GM21737 (cell line): Measurements from ENCODE around the gene SLF2.
"Not testable (repeated sequence)": the region's sequence is repeated elsewhere in the genome, so short reads cannot be mapped to it uniquely, and the experiment has no call there.

Source experiments
- ATAC-seq: cut with Tn5 transposase; IDR thresholded peaks from one replicate; pipeline ENCODE4 v1.9.1; 2021; ENCODE audit warnings: mild to moderate bottlenecking, moderate library complexity; ENCODE audit not compliant: unreplicated experiment

The SLF2 gene

DNA sequence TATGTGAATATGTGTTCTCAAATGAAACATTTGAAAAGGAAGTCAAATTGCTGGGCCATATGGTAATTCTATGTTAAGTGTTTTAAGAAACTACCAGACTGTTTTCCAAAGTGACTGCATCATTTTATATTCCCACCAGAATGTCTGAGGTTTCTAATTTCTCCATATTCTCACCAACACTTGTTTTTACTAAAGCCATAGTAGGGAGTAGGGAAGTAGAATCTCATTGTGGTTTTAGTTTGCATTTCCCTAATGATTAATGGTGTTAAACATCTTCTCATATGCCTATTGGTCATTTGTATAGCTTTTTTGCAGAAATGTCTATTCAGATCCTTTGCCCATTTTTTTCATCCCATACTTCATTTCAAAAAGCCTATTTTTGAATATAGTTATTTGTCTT lies 47.5 kb downstream of the SLF2 start:
- no peak for ATAC-seq

- ATAC-seq = no peak
Observed at GRCh38 chr10:100962351-100963080, 49.8 kb downstream of the SLF2 start.

DNA sequence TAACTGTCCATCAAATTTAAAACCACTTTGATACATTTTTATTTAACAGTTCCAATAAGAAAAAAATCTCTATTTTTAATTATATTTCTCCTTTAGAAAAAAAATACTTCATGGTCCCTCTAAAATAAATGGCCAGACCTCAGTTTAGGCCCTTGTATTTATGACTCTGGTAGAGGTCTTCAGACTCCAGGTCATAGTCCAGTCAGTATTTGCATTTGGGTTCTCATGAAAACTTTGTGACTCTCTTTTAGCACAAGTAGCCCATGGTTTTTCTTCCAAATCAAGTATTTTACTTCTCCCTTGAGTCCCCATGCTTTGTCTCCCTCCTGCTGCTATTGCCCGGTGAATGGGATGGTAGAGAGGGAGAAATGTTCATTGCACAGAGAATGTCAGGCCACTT lies 51.1 kb downstream of the SLF2 start:
- no peak for ATAC-seq

- ATAC-seq = no peak
Observed at GRCh38 chr10:100965820-100966219, 53.1 kb downstream of the SLF2 start.

GRCh38 chr10:100966887-100967286 lies 54.1 kb downstream of the SLF2 start:
- no peak for ATAC-seq

GRCh38 chr10:100967332-100967731 lies 54.6 kb downstream of the SLF2 start:
- ATAC-seq = no peak

GRCh38 chr10:100968062-100968736 lies 55.4 kb downstream of the SLF2 start:
- no peak for ATAC-seq

GRCh38 chr10:100968863-100969186 lies 56.1 kb downstream of the SLF2 start:
- no peak for ATAC-seq

DNA sequence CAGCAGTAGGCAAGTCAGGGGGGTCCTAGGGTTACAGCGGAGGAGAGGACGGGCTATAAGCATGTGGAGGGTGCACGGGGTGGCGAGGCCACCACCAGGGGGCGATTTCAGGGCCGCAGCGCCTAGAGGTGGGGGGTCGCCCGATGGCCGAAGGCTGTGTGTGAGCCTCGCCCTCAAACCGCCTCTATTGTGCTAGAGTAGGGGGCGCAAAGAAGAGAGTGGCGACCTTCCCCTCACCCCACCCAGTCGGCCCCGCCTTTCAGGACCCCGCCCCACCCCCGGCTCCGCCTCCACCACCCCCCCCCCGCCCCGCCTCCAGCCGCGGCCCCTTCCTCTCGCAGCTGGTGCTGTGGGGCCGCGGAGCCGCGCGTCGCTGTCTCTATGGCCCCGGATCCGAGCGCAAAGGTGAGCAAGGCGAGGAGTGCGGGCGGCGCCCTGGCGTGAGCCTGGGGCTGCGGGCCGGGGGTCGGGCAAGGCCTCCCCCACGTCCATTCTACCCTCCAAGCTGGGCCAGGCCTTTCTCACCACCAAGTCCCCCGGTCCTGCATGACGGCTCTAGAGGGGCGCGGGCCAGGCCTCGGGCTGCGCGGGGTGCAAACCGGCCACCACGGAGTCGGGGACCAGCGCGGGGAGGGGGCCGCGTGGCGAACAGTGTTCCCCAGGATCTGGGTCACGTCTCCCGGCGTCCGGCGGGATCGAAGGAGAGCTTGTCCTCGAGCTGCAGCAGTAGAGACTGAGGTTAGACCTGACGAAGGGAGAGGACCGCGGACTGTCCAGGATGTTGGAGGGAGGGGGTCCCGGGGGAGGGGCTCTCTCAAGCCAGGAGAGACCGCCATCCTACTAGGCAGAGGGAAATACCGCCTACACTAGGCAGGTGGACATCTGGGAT lies 56.7 kb downstream of the SLF2 start, which contains the start of gene SEMA4G:
Gene SEMA4G, plus strand, starts transcription at position 318 of the 889 bp plus-strand sequence. CDS start 3,409 bp downstream, outside the sequence.
- no peak for ATAC-seq

- ATAC-seq = no peak
Observed at GRCh38 chr10:100970076-100970913, 57.5 kb downstream of the SLF2 start.

GRCh38 chr10:100970914-100971811 lies 58.4 kb downstream of the SLF2 start:
- no peak for ATAC-seq

DNA sequence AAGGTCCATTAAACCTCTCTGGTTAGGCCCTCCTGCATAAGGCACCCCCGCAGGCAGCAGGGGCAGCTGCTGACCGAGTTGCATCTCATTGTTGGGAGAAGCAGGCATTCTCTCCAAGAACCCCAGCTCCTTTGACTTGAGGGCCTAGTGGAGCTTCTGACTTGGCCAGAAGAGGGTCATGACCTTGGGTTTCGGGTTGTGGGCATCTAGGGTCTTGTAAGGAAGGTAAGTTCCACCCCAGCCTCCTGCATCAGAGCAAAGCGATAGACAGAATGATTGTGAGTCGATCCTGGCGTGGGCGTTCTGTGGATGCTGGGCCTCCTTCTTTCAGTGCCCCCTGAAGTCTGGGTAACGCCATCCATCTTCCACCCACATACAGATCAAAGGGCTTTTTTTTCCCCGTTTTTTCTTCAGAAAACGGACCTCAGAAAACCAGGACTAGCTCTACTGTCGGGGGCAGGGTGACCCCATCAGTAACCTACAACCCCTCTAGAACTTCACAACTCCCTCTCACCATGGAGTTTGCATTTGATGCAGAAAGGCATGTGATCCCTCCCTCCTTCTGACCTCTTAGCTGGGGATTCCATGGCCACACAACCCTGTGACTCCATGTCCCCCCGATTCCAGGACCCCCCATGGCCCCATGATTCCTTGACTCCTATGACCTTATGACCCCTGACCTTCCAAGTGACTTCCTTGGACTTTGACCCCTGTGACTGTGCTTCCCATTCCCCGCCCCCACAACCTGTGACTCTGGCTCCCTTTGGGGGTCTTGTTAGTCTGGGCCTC lies 59.5 kb downstream of the SLF2 start:
- ATAC-seq = no peak

DNA sequence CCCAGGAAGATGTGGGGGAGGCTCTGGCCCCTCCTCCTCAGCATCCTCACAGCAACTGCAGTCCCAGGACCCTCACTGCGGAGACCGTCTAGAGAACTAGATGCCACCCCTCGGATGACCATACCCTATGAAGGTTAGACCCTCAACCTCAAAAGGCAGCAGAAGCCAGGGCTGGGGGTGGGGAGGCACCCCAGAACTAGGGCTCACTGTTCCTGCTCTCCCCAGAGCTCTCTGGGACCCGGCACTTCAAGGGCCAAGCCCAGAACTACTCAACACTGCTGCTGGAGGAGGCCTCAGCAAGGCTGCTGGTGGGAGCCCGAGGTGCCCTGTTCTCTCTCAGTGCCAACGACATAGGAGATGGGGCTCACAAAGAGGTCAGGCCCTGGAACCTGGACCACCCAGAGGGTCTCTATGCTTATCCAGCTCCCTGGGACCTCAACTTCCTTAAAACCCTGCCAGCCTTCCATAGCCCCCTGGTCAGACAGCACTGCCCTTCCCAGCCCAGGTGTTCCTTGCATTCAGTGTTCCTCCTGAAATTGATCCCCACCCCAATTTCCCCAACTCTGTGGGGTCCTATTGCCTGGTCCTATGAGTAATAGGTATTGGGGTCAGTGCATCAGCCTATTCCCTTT lies 60.3 kb downstream of the SLF2 start:
- ATAC-seq = no peak

DNA sequence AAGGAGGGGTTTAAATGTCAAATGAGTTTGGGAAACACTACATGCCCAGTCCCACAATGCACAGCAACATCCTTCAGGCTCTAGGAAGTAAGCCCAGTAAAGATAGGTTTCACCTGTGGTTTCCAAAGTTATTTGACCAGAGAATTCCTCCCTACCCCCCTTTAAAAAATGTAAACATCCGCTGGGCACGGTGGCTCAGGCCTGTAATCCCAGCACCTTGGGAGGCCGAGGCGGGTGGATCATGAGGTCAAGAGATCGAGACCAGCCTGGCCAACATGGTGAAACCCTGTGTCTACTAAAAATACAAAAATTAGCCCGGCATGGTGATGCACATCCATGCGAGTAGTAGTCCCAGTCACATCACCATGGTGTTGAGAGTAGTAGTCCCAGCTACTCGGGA lies 62.6 kb downstream of the SLF2 start:
- ATAC-seq = not testable (repeated sequence)

DNA sequence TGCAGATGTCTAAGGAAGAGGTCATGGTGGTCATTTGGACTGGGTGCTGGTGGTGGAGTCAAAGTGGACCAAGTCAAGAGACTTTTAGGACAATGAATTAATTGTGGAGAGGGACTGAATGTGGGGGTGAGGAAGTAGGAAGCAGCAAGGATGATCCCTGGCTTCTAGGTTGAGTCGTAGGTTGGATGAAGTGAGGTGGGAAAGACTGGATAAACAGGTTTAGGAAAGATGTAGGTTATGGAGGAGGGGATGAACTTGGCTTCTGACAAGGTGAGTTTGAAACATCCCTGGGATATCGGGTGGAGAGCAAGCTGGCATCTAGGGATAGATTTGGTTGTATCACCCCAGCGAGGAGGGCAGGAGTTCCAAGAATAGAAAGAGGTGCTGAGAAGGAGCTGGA lies 64.1 kb downstream of the SLF2 start:
- no peak for ATAC-seq

DNA sequence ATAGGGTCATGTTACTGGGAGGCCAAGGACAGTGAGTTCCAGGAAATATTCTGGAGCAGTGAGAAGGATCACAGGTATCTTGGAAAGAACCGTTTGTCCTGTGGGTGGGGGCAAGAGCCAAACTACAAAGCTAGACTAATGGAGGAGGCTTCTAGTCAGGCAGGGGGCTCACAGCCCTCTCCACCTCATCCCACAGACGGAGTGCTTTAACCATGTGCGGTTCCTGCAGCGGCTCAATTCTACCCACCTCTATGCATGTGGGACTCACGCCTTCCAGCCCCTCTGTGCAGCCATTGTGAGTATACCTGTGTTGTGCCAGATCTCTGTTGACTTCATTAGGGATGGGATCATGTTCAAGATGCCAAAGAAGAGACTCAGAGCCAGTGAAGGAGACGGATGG lies 64.7 kb downstream of the SLF2 start:
- no peak for ATAC-seq

GRCh38 chr10:100978121-100978900 lies 65.5 kb downstream of the SLF2 start:
- ATAC-seq = no peak

- ATAC-seq = no peak
Observed at GRCh38 chr10:100978901-100979195, 66.1 kb downstream of the SLF2 start.
